KMS-11 (cell line): Measurements from ENCODE around the gene TRIM28.

Experiments
- H2AFZ ChIP-seq: fragments of 200-600 bp; sonication (generic); 2 replicates; pipeline ENCODE4 v1.6.1; 2016; ENCODE audit warnings: antibody characterized with exemption, mixed run types, low read depth
- H3K27ac ChIP-seq: fragments of 200-600 bp; sonication (generic); 2 replicates; pipeline ENCODE4 v1.6.1; 2016; ENCODE audit warnings: mild to moderate bottlenecking, mixed run types
- H3K27me3 ChIP-seq: fragments of 200-600 bp; sonication (generic); 2 replicates; pipeline ENCODE4 v1.6.1; 2017; ENCODE audit warnings: mild to moderate bottlenecking, low read depth, mixed run types, moderate library complexity; ENCODE audit not compliant: insufficient read depth
- H3K36me3 ChIP-seq: fragments of 200-600 bp; sonication (generic); 2 replicates; pipeline ENCODE4 v1.6.1; 2017; ENCODE audit warnings: mild to moderate bottlenecking, mixed run types; ENCODE audit not compliant: insufficient read depth
- H3K4me1 ChIP-seq: fragments of 200-600 bp; sonication (generic); 2 replicates; pipeline ENCODE4 v1.6.1; 2016; ENCODE audit warnings: mild to moderate bottlenecking, low read depth, mixed run types; ENCODE audit not compliant: poor library complexity, severe bottlenecking
- H3K4me2 ChIP-seq: fragments of 200-600 bp; sonication (generic); 2 replicates; pipeline ENCODE4 v1.7.0; 2016; ENCODE audit warnings: mild to moderate bottlenecking, mixed run types
- H3K4me3 ChIP-seq: fragments of 200-600 bp; sonication (generic); IDR thresholded peaks from 2 replicates; pipeline ENCODE4 v1.6.1; 2017; ENCODE audit warnings: low read depth, low read length, mixed read lengths; ENCODE audit not compliant: insufficient read depth
- H3K79me2 ChIP-seq: fragments of 200-600 bp; sonication (generic); 2 replicates; pipeline ENCODE4 v1.6.1; 2016; ENCODE audit warnings: low read depth, mixed run types; ENCODE audit not compliant: insufficient read depth
- H3K9ac ChIP-seq: fragments of 200-600 bp; sonication (generic); 2 replicates; pipeline ENCODE4 v1.6.1; 2016; ENCODE audit warnings: mild to moderate bottlenecking, mixed run types
- H4K20me1 ChIP-seq: fragments of 200-600 bp; sonication (generic); 2 replicates; pipeline ENCODE4 v1.6.1; 2016; ENCODE audit warnings: mild to moderate bottlenecking, mixed run types; ENCODE audit not compliant: insufficient read depth
- CTCF ChIP-seq: fragments of 200-600 bp; sonication (generic); conservative IDR thresholded peaks from 2 replicates; pipeline ENCODE4 v1.6.1; 2017; ENCODE audit warnings: low read depth, mild to moderate bottlenecking, antibody characterized with exemption, low read length, moderate library complexity, mixed read lengths

Gene TRIM28

GRCh38 chr19:58522709-58523108 is 21.2 kb upstream of the TRIM28 start:
- Histone ChIP-seq H3K4me2 (no peak overlapping the region), H3K36me3 (no peaks in the 10 kb centered on the region), H2AFZ (no peak overlapping the region), H3K27ac (no peak overlapping the region), H4K20me1 (no peaks in the 10 kb centered on the region), H3K9ac (no peak overlapping the region), H3K4me3 (no peak overlapping the region), H3K4me1 (peaks cover 10% of the 10 kb centered on the region), H3K27me3 (no peaks in the 10 kb centered on the region), H3K79me2 (peaks cover 9% of the 10 kb centered on the region; the same call in 1 of the 2 replicates)
- TF ChIP-seq CTCF = no peak

- no peak overlapping the region for H2AFZ ChIP-seq
- H3K79me2 ChIP-seq = no peaks in the 10 kb centered on the region
- H3K4me2 ChIP-seq = no peak overlapping the region
- H3K4me3 ChIP-seq = no peak overlapping the region
- no peak overlapping the region for H3K27ac ChIP-seq
- H3K27me3 ChIP-seq = peaks cover 57% of the 10 kb centered on the region
- H3K4me1 ChIP-seq = no peaks in the 10 kb centered on the region
- H4K20me1 ChIP-seq = no peaks in the 10 kb centered on the region
- H3K36me3 ChIP-seq = no peaks in the 10 kb centered on the region
- H3K9ac ChIP-seq = no peak overlapping the region
- TF ChIP-seq CTCF = no peak
Observed at GRCh38 chr19:58529405-58529804, 14.5 kb upstream of the TRIM28 start.

DNA sequence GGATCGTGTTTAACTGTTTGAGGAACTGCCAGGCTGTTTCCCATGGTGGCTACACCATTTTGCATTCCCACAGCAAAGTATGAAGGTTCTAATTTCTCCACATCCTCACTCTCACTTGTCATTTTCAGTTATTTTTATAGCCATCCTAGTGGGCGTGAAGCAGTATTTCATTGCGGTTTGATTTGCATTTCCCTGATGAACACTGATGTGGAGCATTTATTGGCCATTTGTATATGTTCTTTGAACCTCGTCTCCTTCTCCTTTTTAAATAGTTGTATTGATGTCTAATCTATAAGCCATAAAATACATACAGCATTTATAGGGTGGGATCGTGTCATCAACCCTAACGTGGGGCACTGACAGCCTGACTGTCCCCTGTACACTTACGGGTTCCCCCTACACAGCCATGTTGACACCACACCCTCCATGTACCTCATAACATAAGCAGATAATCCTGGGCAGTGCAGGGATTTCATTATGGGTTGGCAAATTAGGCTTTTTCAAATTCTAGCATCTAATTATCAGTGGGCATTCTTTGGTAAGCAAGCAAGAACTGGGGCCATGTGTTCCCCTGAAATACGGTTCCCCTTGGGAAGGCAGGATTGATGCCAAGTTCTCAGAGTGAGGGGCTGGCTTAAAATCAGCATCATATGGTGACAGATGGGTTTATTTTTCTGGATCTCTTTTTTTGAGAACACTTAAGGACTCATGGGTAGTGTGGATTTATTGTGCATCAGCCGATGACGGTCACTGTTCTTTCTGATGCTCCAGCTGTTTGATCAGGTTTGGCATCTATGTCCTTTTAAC is 12.6 kb upstream of the TRIM28 start:
- H3K36me3 ChIP-seq = no peaks in the 10 kb centered on the region
- no peak overlapping the region for H3K4me3 ChIP-seq
- no peak overlapping the region for H3K27ac ChIP-seq
- no peak overlapping the region for H3K9ac ChIP-seq
- no peak for TF ChIP-seq CTCF
- no peaks in the 10 kb centered on the region for H3K4me1 ChIP-seq
- no peak overlapping the region for H2AFZ ChIP-seq
- H3K4me2 ChIP-seq = no peak overlapping the region
- H3K27me3 ChIP-seq = peaks cover 57% of the 10 kb centered on the region
- no peaks in the 10 kb centered on the region for H3K79me2 ChIP-seq
- H4K20me1 ChIP-seq = no peaks in the 10 kb centered on the region

DNA sequence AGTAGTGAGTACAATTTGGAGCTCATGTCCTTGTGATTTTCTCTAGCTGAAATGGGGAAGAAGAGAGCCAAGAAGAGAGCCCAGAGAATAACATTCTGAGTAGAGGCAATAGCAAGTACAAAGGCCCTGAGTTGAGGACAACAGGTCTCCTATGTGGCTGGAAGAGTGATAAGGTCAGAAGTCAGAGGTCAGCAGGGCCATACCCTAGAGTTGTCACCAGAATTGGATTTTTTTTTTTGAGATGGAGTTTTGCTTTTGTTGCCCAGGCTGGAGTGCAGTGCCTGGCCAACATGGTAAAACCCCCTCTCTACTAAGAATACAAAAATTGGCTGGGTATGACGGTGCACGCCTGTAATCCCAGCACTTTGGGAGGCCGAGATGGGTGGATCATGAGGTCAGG is 8.0 kb upstream of the TRIM28 start:
- H3K4me1 ChIP-seq = no peaks in the 10 kb centered on the region
- H3K79me2 ChIP-seq = no peaks in the 10 kb centered on the region
- no peaks in the 10 kb centered on the region for H3K36me3 ChIP-seq
- H3K4me2 ChIP-seq = no peak overlapping the region
- no peak overlapping the region for H3K4me3 ChIP-seq
- H3K9ac ChIP-seq = no peak overlapping the region
- TF ChIP-seq CTCF = no peak
- no peak overlapping the region for H2AFZ ChIP-seq
- H4K20me1 ChIP-seq = no peaks in the 10 kb centered on the region
- peaks cover 35% of the 10 kb centered on the region for H3K27me3 ChIP-seq
- H3K27ac ChIP-seq = no peak overlapping the region
